Activated CD4-positive, alpha-beta T cell treated with anti-CD3 and anti-CD28 coated beads, Interleukin-2, amount 50 U/mL, for 4 hours (primary cell): ENCODE results near the gene SAE1.
"Not testable (repeated sequence)": the region's sequence is repeated elsewhere in the genome, so short reads cannot be mapped to it uniquely, and the experiment has no call there.

ENCODE experiments used
- DNase-seq, 2 experiments: peaks; one replicate each; pipeline ENCODE4 v3.0.0-alpha.2; 2020

The SAE1 gene

DNA sequence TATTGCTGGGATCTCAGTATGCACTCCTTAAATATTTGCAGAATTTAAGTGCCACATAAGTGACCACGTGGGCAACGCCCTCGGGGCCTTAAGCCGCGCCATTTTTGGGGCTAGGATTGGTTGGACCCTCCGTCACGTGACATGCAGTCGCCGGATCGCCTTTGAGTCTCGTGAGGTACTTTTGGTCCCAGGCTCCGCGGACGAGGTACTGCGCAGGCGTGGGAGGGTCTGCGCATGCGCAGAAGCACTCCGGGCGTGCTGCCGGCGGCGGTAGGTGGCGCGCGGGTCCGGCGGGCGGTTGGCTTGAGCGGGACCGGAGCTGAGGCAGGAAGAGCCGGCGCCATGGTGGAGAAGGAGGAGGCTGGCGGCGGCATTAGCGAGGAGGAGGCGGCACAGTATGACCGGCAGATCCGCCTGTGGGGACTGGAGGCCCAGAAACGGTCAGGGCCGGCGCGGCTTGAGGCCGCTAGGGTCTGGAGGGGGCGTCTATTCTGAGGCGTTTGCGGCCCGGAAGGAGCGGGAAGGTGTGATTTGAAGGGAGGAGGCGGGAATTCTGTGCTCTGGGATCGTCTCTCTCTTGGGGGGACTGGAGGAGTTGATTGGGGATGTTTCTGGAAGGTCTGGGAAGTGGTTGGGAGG is at the start of gene SAE1:
Gene SAE1 (plus strand): TSS at position 247 of the 639 bp plus-strand sequence. CDS start 96 bp downstream, at position 343.
- peak; percentile 89 to 92 for DNase-seq

DNA sequence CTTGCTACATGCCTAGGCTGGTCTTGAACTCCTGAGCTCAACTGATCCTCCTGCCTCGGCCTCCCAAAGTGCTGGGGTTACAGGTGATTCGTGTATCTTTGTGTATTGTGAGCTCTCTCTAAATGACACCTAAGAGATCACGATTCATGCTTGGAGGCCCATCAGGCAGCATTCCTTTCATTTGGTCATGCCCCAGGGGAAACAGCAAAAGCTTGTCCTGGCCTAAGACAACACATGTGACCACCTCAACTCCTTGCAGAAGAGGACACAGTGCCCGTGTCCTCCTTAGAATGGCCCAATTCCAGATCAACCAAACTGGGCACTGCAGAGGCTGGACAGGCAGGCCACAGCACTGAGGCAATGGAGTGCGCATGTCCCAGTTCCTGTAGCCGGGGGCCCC is 49.5 kb upstream of the SAE1 start:
- no peak for DNase-seq

DNA sequence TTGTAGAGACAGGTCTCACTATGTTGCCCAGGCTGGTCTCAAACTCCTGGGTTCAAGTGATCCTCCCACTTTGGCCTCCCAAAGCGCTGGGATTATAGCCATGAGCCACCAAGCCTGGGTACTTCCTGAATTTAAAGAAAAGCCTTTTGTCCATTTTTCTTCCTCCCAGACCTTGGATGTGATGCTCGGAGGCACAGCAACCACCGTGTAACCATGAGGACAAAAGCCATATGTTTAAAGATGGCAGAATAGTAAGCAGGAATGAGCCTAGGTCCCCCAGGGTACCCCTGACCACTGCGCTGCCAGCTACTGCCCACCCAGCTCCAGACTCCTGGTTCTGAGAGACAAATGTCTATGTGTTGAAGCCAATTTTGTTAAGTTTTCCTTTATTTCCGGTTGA is 48.1 kb upstream of the SAE1 start:
- DNase-seq = no peak

DNA sequence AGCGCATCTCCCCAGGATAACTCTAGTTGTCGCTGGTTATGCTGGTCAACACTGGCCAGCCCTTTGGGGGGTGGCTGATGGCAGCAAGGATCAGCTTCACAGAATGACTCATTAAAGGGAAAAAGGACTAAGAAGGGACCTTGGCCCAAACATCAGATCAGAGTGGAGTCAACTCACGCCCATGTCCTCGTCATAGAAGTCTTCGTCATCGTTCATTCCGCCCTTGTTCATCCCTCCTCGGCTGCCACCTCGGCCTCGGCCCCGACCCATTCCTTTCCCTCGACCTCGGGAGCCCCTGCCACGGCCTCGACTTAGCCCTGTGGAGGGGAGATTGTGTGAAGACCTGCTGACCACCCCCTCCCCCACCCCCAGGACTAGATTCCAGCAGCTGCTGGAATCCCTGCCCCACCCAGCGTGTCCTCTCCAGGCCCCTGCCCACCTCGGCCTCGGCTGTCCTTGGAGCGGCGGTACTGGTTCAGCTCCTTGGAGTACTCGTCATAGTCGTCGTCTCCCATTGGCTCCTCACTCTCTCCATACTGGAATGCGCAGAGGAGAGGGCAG is 45.7 kb upstream of the SAE1 start:
- no peak for DNase-seq

DNA sequence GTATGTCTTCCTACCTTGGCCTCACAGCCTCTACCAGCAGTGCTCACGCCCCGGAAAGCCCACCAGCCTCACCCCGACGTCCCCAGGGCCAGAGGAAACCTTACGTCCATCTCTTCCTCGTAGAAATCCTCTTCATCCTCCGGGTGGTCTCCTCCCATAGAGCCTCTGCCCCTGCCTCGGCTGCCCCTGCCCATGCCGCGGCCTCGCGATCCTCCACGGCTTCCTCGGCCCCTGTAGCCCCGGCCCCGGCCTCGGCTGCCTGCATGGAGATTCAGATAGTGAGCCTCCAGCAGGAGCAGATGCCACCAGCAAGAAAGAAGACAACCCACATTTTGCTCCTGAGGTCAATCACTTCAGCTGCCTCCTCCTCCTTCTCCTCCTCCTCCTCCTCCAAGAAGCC is 44.4 kb upstream of the SAE1 start:
- DNase-seq = no peak

DNA sequence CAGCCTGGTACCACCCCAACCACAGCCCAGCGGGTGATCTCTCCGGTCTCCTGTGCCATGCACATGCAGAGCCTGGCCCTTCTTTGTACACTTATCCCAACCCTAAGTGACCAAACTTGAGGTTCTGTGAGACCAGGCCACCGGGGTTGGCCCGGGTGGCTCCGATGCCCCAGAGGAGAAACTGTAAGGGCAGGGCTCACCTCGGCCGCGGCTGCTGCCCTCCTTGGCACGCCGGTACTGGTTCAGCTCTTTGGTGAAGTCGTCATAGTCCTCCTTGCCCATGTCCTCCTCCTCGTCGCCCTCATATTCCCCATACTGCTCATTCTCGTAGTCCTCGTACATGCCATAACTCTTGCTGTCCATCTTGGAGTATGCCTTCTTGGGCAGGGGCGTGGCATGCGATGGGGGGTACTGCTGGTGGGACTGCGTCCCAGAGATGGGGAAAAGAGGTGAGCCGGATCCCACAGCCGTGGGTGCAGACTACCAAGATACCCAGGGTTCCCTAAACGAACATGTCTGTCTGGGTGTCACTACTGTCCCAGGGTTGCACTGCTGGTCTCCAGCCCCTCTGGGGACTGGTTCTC is 40.8 kb upstream of the SAE1 start:
- DNase-seq = no peak

DNA sequence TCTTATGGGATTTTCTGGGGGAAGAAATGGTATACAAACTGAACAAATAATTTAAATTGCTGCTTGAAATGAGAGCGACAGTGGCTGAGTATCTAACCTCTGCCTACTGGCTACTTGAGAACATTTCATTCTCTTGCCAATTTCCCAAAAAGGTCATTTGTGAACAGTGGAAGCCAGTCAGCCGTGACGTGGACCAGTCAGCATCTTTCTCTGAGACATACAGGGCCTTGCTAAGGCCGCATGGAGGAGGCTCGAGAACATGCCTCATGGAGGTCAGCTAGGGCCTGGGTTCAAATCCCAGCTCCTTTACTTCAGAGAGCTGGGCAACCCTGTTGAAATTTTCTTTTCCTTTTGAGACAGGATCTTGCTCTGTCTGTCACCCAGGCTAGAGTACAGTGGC is 37.4 kb upstream of the SAE1 start:
- DNase-seq = no peak

DNA sequence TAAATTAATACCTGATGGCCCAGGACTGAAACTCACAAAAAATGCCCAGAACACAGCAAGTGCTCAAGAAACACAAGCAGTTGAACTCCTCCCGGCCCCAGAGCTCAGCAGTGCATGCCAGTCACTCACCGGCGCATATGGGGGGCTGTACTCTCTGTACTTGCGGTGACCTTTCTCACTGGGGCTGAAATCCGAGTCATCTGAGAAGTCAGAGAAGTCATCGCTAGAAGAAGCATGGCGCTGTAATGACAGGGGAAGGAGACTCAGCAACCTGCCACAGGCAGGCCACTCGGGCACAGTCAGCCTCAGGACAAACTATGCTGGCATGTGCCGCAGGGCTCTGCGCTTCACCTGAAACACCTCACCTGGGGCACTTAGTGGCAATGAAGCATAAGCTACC is 36.8 kb upstream of the SAE1 start:
- no peak for DNase-seq

DNA sequence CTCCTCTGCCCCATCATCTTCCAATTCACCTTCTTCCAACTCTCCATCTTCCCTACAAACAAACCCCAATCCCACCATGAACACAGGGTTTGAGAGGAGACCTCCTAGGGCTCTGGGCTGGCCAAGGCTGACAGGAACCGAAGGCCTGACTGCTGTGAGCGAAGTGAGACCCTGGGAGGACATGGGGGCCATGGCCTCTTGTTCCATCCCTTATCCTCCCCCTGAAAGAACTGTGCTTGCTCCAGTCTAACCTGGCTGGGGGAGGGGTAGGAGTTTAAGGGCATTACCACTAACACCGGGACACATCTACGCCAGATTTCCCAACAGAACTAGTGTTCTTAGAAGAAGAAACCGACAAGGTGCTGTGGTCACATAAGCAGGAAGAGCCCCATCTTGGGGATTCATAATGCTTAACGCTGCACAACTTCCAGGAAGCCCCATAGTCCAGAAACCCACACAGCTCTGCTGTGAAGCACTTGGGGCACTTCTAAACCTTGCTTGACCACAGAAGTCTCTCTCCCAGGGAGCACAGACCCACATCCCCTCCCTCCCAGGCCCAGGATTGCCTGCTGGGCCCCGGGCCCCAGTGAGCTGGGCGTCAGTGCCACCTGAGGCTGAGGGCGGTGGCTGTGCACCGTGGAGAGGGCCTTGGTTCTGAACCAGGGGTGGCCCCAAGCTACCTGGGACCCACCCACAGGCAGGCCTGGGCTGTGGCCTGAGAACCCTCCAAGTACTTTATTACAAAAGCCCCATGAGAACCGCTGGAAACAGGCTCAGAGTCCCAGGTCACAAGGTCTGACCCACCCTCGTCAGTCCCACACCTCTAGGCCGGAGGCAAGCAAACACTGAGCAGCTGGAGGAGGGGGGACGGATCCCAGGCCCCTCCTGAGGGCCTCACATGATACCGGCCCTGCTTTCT is 35.8 kb upstream of the SAE1 start:
- no peak for DNase-seq

DNA sequence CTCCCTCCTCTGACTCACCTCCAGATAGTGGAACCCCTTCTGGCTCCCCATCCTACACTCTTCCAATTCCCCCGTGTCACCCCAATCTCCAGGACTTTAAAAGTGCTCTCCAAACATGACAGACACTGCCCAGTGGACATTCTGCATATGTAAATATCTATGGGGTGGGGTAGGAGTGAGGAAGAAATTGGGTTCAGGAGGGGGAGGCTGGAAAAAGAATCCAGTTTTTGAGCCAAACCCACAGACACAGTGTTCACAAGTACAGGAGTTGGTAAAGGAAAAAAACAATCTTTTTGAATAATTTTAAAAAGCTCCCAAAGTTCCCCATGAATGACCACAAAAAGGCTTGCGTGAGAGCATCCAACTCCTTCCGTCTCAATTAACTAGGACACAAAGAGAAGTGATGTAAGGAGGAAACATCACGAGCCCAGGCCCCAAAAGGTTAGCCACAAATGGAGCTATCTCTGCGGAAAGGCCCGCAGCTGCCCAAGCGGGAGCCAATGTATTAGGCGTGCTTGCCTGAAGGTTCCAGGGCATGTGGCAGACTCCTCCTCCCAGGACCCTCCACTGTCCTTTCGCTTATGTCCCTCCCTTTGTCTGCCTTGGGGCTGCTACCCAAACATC is 35.0 kb upstream of the SAE1 start:
- DNase-seq = no peak

DNA sequence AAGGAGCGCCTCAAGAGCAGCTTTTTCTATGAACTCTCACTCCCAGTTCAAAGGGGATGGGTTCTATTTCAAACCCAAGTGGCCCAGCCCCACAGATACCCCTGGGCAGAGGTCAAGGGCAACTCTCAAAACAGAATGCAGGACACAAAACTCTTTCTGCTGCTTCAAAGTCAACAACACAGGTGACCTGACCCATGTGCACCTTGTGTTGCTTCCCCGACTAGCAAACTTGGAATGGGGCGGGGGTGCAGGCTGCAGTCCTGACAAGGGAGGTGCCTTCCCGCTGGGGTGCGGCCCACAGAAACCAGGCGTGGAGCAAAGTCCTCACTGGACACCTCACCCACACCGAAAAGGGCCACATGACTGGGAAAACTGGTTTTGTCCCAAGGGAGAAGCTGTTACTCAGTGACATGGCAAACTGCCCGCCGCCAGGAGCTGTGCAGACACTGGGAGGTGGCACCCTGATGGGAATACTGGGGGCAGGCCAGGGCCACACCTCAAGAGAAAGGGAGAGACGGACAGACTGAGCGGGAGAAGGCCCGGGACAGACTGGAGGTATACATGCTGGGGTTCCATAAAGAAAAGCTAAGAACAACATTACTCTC is 34.4 kb upstream of the SAE1 start:
- DNase-seq = no peak

DNA sequence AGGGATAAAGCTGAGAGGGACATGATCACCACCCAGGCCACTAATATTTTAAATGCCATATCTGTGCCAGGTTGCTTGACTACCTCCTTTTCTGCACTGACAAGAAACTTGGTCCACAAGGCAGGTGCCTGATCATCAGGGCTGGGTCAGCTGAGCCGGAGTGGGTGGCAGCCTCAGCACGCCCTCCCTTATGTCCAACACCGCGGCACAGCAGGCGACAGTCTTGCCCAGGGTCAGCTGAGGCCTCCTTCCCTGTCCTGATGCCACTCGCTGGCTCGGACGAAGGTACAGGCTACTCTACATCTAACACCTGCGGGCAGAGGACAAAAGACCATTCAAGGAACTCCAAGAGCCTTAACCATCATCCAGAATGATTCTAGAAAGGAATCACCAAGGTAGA is 33.9 kb upstream of the SAE1 start:
- no peak for DNase-seq

DNA sequence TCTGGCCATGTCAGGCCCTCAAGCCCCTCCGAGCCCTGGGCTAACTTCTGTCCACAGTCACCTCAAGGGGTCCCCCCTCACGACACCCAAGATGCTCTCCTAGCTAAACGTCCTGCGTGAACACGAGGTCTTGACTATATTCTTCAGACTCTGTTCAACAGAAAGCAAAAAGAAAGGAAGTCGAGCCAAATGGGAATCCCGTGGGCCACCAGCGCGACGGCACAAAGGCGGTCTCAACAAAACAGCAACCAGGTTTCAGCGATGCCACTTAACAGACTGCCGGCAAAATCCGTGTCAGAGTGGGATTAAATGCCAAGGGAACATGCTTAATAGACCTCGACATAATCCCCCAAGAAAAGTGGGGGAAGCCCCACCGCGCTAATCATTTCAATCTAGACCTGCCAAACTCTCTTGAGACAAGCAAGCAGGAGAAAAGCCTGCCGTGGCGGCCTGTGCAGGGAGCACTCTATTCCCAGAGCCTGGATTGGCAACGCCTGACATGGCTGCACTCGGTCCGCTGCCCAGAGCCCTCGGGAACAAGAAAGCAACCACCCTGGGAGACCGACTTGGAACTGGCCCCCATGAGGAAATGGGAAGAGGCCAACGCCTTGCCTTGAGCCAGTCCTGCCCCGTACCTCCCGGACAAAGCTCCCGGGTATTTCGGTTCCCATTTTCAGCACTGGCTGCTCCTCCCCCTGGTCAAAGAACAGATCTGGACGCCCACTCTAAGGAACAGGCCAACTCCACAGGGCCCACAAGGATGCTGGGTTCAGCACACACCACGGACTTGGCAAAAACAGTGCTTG is 33.0 kb upstream of the SAE1 start:
- DNase-seq = no peak

DNA sequence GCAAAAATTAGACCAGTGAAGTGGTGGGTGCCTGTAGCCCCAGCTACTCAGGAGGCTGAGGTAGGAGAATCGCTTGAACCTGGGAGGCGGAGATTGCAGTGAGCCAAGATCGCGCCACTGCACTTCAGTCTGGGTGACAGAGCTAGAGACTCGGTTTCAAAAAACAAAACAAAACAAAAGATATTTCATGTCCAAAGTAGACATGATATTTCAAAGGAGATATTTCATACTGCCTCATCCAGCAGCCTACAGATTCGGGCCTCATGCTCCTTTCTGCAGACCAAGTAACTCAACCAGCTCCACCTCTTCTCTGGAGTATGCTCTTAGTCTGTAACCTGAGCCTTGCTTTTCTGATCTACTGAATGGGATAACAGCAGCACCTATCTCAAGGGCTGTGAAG is 32.0 kb upstream of the SAE1 start:
- no peak for DNase-seq

DNA sequence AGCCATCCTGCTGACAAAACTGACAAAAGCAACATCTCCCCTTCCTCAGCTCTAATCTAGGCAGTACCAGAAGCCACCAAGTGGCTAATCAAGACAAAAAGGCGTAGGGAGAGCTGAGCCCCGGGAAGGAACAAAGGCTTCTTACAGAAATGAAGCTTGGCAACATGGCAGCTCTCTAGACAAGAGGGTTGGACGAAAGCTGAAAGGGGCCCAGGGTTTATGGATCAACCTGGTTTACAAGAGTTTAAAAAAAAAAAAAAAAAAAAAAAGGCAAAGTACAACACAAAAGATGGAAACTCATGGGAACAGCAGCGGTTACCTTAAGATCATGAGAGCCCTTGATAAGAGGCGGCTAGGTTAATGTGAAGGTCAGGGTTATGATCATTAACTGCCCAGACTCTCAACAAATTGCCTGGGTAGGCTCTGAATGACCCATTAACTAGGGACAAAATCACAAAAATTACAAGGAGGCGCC is 31.0 kb upstream of the SAE1 start:
- DNase-seq = no peak

DNA sequence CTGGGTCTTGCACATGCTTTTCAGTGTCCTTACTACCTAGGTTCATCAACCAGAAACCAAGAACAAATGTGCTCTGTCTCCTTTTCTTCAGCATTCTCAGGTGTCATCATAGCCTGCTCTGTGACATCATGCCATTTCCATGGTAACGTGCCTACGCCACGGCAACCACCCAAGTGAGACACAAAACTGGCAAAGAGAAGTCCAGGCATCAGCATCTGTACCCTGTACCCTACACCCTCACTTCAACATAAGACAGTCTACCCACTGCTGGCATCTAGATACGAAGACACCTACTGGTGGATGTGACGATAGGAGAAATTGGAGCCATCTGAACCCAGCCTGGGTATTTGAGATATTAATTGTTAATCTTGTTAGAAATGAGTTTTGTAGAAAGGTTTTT is 30.3 kb upstream of the SAE1 start:
- DNase-seq = no peak

DNA sequence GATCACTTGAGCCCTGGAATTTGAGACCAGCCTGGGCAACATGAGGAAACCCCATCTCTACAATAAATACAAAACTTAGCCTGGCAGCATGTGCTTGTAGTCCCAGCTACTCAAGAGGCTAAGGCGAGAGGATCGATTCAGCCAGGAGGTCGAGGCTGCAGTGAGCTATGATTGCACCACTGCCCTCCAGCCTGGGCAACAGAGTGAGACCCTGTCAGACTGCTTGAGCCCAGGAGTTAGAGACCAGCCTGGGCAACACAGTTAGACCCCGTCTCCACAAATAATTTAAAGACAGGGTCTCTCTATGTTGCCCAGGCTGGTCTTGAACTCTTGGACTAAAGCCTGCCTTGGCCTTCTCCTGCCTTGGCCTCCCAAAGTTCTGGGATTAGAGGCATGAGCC is 29.5 kb upstream of the SAE1 start:
- not testable (repeated sequence) for DNase-seq

DNA sequence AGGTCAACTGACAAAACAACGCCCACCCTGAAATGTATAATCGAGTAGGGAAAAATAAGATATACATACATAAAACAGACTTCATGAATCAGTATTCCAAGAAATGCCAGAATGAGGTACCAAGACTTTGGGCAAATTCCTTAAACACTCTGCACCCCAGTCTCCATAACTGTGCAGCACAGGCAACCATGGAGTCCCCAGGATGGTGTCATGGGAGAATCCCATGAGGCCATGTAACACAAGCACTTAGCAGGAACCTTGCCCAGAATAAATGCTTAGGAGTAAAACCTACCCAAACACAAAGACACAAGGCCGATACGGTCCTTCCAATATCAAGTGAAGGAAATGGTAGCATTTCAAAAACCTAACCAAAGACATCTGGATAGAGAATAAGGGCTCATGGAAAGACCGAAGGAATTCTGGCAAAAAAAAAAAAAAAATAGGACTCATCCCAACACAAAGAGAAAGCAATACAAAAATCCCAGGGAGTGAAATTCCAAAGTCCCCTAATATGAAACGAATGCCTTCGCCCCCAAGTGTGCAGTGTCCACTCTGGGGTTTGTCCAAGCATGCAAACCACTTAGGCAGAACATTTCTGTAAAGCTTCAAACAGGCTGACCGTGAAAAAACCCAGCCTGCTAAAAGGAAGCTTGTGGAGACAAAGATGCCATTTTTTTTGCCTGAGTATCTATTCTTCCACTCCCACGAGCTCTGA is 28.1 kb upstream of the SAE1 start:
- no peak for DNase-seq

DNA sequence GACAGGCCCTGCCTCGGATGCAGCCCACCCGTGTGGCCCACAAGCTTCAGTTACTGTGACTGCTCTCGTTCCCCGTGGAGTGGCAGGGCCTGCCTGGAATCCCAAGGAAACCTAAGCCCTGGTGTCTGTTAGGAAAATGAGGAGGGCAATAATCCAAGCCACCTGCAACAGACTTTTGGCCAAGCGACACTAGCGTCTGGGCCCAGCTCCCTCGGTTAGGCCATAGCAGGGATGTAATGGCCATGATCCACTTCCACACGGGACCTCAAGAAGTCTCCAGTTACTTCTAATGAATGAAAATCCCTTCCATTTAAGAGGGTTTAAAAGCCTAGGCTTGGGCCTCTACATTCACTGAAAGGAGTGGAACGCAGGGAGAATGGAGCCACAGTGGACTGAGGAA is 26.0 kb upstream of the SAE1 start:
- DNase-seq = no peak

DNA sequence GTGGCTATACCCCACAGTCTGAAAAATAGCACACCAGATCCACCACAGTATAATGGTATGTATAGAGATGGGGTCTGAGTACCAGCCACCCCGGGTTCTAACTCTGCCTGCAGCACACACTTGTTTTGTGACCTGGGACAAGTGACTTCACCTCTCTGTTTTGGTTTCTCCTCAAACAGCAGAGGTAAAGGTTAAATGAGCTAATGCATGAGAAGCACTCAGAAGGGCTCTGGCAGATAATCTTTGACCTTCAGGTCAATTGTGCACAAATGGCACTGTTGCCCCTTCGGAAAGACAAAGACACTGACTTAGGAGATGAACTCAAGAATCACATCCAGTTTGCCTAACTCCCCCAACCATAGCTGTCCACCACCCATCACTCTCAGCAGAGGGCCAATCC is 24.8 kb upstream of the SAE1 start:
- DNase-seq = no peak

DNA sequence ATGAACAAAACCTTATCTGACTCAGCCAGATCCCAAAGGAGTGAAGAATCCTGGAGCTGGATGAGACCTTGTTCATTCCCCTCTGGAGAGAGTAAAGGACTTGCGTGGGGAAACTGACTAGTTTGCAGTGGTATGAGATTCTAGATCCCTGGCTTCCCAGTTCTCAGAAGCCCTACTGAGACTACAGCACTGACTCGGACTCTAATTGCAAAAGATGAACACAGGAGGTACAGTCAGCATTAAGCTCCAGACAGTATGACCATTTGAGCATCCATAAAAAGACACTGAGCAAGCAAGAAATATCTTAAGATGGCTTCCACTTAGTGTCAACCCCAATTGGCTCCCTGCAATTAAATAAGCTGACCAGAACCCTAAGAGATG is 23.8 kb upstream of the SAE1 start:
- no peak for DNase-seq
